Measurements from ENCODE around the gene BRD1.
A peak's percentile ranks its signal among the peaks of the same experiment; 100 is the strongest.

The BRD1 gene

GRCh38 chr22:49768077-49768910 lies 59.4 kb downstream of the BRD1 start:
- TF ChIP-seq CREB1 (IDR thresholded peaks at IDR 0.05; ENCODE audit: low read depth) (no peak), ZBTB7A (IDR thresholded peaks at IDR 0.05; ENCODE audit: low read depth) (no peak), EGR1 (IDR thresholded peaks at IDR 0.05) (no peak), TEAD4 (IDR thresholded peaks at IDR 0.05) (no peak), YY1 (IDR thresholded peaks at IDR 0.05; ENCODE audit: low read depth) (no peak), EP300 (IDR thresholded peaks at IDR 0.05; ENCODE audit: borderline replicate concordance) (no peak), TAF1 (IDR thresholded peaks at IDR 0.05; ENCODE audit: low read depth) (no peak), USF1 (IDR thresholded peaks at IDR 0.05) (no peak), MAX (IDR thresholded peaks at IDR 0.05) (no peak), NFIC (IDR thresholded peaks at IDR 0.05) (no peak), TCF12 (IDR thresholded peaks at IDR 0.05; ENCODE audit: low read depth) (no peak), RAD21 (IDR thresholded peaks at IDR 0.05; ENCODE audit: low read depth) (no peak), FOXM1 (IDR thresholded peaks at IDR 0.05; ENCODE audit: borderline replicate concordance, low read depth) (no peak), REST (IDR thresholded peaks at IDR 0.05; ENCODE audit: low read depth) (no peak), CEBPB (IDR thresholded peaks at IDR 0.05) (no peak)

- TF ChIP-seq USF1 (IDR thresholded peaks at IDR 0.05) (no peak; the same call in 1 of the 2 replicates), TCF12 (IDR thresholded peaks at IDR 0.05; ENCODE audit: low read depth) (peak; percentile 39; the same call in 1 of the 2 replicates), RAD21 (IDR thresholded peaks at IDR 0.05; ENCODE audit: low read depth) (peak; percentile 88)
Observed at GRCh38 chr22:49767355-49768062, 60.2 kb downstream of the BRD1 start.

- TF ChIP-seq EP300 (IDR thresholded peaks at IDR 0.05; ENCODE audit: borderline replicate concordance): no peak
- no peak for TF ChIP-seq TCF12 (IDR thresholded peaks at IDR 0.05; ENCODE audit: low read depth)
- no peak for TF ChIP-seq CEBPB (IDR thresholded peaks at IDR 0.05)
- no peak for TF ChIP-seq NFIC (IDR thresholded peaks at IDR 0.05)
- TF ChIP-seq FOXM1 (IDR thresholded peaks at IDR 0.05; ENCODE audit: borderline replicate concordance, low read depth): no peak
- no peak for TF ChIP-seq MAX (IDR thresholded peaks at IDR 0.05)
- no peak for TF ChIP-seq CREB1 (IDR thresholded peaks at IDR 0.05; ENCODE audit: low read depth)
- TF ChIP-seq RAD21 (IDR thresholded peaks at IDR 0.05; ENCODE audit: low read depth): no peak
- TF ChIP-seq TEAD4 (IDR thresholded peaks at IDR 0.05): no peak
- TF ChIP-seq REST (IDR thresholded peaks at IDR 0.05; ENCODE audit: low read depth): no peak
- TF ChIP-seq YY1 (IDR thresholded peaks at IDR 0.05; ENCODE audit: low read depth): no peak
- TF ChIP-seq USF1 (IDR thresholded peaks at IDR 0.05): no peak
- no peak for TF ChIP-seq EGR1 (IDR thresholded peaks at IDR 0.05)
- no peak for TF ChIP-seq ZBTB7A (IDR thresholded peaks at IDR 0.05; ENCODE audit: low read depth)
- no peak for TF ChIP-seq TAF1 (IDR thresholded peaks at IDR 0.05; ENCODE audit: low read depth)
Observed at GRCh38 chr22:49765951-49766350, 61.7 kb downstream of the BRD1 start.

- TF ChIP-seq TCF12 (IDR thresholded peaks at IDR 0.05; ENCODE audit: low read depth) (no peak), EP300 (IDR thresholded peaks at IDR 0.05; ENCODE audit: borderline replicate concordance) (no peak), CEBPB (IDR thresholded peaks at IDR 0.05) (no peak), MAX (IDR thresholded peaks at IDR 0.05) (no peak)
Observed at GRCh38 chr22:49765091-49765771, 62.4 kb downstream of the BRD1 start.
